Measurements from ENCODE around the gene PRR7. TPM values are rescaled to one million over a fixed set of nuclear protein-coding genes. Genes with fewer than 3 reads are reported as not detected.

PRR7 gene
- total and polyA plus RNA-seq, 2 of the 13 experiments (the other 11 are each of a cell fraction or from before 2014, with no cell fraction given), result 4.8 to 5.0 TPM

DNA sequence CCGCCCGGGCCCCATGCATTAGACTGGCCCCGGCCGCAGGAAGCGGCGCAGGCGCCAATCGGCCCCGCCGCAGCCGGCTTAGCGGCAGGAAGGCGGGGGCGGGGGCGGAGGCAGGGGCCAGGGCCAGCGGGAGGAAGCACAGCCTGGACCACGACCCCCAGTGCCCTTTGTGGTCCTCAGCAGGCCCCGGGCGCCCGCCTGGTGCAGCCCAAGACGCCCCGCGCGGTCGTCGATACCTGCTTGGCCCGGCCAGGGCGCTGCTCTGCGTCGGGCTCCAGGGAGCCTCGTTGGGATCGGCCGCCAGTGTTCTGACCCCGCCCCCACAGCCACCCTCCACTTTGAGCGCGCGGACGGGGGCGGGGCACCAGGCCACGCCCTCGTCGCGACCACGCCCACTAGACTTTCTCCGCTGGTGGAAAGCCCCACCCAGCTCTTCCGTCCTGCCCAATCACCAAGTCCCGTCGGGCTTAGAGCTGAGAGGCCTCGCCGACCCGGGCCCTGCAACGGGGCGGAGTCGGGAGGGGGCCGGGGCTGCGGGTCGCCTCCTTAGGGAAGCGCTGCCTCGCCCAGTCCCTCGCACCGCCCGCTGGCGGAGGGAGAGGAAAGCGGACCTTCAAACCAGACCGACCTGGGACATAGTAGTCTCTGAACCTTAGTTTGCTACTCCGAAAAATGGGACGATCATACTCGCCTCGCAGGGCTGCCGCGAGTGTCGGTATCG is 50.8 kb downstream of the PRR7 start, which contains the start of gene PDLIM7 (continued):
- 0 out of 2 replicates have a peak, but pooled peaks have one; percentile 30 for TF ChIP-seq REL (CRISPR knock-in tag; conservative IDR thresholded peaks at IDR 0.05)
- no peak for TF ChIP-seq FIP1L1 (IDR thresholded peaks at IDR 0.05; ENCODE audit: borderline replicate concordance, insufficient read depth, low read depth, low read length)
- TF ChIP-seq PRMT3 (CRISPR knock-in tag; IDR thresholded peaks at IDR 0.05; ENCODE audit: borderline replicate concordance, low read depth), result no peak
- TF ChIP-seq ATF5 (CRISPR knock-in tag; IDR thresholded peaks at IDR 0.05; ENCODE audit: low read depth), result no peak
- TF ChIP-seq, protein P1, sequence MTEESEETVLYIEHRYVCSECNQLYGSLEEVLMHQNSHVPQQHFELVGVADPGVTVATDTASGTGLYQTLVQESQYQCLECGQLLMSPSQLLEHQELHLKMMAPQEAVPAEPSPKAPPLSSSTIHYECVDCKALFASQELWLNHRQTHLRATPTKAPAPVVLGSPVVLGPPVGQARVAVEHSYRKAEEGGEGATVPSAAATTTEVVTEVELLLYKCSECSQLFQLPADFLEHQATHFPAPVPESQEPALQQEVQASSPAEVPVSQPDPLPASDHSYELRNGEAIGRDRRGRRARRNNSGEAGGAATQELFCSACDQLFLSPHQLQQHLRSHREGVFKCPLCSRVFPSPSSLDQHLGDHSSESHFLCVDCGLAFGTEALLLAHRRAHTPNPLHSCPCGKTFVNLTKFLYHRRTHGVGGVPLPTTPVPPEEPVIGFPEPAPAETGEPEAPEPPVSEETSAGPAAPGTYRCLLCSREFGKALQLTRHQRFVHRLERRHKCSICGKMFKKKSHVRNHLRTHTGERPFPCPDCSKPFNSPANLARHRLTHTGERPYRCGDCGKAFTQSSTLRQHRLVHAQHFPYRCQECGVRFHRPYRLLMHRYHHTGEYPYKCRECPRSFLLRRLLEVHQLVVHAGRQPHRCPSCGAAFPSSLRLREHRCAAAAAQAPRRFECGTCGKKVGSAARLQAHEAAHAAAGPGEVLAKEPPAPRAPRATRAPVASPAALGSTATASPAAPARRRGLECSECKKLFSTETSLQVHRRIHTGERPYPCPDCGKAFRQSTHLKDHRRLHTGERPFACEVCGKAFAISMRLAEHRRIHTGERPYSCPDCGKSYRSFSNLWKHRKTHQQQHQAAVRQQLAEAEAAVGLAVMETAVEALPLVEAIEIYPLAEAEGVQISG (CRISPR knock-in tag; IDR thresholded peaks at IDR 0.05), result no peak
- TF ChIP-seq ZNF746 (CRISPR knock-in tag; IDR thresholded peaks at IDR 0.05), result no peak
- peak; percentile 78 for TF ChIP-seq SP1 (IDR thresholded peaks at IDR 0.05)
- peak; percentile 86 for TF ChIP-seq SP1 (CRISPR knock-in tag; IDR thresholded peaks at IDR 0.05)
- no peak for TF ChIP-seq ZNF280D (CRISPR knock-in tag; IDR thresholded peaks at IDR 0.05)
- no peak for TF ChIP-seq ZNF674 (CRISPR knock-in tag; IDR thresholded peaks at IDR 0.05; ENCODE audit: low read depth)
- no peak for TF ChIP-seq RBM39 (IDR thresholded peaks at IDR 0.05; ENCODE audit: low read depth, low read length, poor library complexity, severe bottlenecking)
- TF ChIP-seq, protein P2, sequence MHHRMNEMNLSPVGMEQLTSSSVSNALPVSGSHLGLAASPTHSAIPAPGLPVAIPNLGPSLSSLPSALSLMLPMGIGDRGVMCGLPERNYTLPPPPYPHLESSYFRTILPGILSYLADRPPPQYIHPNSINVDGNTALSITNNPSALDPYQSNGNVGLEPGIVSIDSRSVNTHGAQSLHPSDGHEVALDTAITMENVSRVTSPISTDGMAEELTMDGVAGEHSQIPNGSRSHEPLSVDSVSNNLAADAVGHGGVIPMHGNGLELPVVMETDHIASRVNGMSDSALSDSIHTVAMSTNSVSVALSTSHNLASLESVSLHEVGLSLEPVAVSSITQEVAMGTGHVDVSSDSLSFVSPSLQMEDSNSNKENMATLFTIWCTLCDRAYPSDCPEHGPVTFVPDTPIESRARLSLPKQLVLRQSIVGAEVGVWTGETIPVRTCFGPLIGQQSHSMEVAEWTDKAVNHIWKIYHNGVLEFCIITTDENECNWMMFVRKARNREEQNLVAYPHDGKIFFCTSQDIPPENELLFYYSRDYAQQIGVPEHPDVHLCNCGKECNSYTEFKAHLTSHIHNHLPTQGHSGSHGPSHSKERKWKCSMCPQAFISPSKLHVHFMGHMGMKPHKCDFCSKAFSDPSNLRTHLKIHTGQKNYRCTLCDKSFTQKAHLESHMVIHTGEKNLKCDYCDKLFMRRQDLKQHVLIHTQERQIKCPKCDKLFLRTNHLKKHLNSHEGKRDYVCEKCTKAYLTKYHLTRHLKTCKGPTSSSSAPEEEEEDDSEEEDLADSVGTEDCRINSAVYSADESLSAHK (CRISPR knock-in tag; IDR thresholded peaks at IDR 0.05; ENCODE audit: borderline replicate concordance), result no peak

Data from HepG2 (cell line).